Measurements from ENCODE around the gene NELFA. TPM values are rescaled to one million over a fixed set of nuclear protein-coding genes. Genes with fewer than 3 reads are reported as not detected.
A peak's percentile ranks its signal among the peaks of the same experiment; 100 is the strongest.

Gene NELFA
- total and polyA plus RNA-seq, 8 donors, result 13.6 to 30.9 (median 19.1) TPM

GRCh38 chr4:1981251-1982058 is 27.3 kb downstream of the NELFA start:
- intact Hi-C loops (cut with DNase I), result no loop called here
- Histone ChIP-seq H3K4me3 (no peak overlapping the region), H3K27ac (no peak overlapping the region), H3K27me3 (no peaks in the 10 kb centered on the region), H3K36me3 (peaks cover 8 to 59% (median 30%) of the 10 kb centered on the region in 3 donors), H3K9me3 (no peaks in the 10 kb centered on the region), H3K4me1 (no peaks in the 10 kb centered on the region)
- no peak for TF ChIP-seq CTCF (IDR thresholded peaks at IDR 0.05)
- ATAC-seq (peak in 2 of 4 donors; percentile 35 to 51), FAIRE-seq (no peak), DNase-seq (no peak)
- 85 to 87% methylated on average over 22 of the region's 22 CpGs for WGBS, 2 donors

- Histone ChIP-seq H3K4me3 (no peak overlapping the region), H3K9me3 (no peaks in the 10 kb centered on the region), H3K27ac (no peak overlapping the region), H3K36me3 (peaks cover 8 to 57% (median 21%) of the 10 kb centered on the region in 3 donors), H3K4me1 (no peaks in the 10 kb centered on the region), H3K27me3 (no peaks in the 10 kb centered on the region)
- TF ChIP-seq CTCF (IDR thresholded peaks at IDR 0.05), result no peak
- ATAC-seq (no peak), FAIRE-seq (no peak), DNase-seq (no peak)
- intact Hi-C loops (cut with DNase I), result no loop called here
- 94 to 95% methylated on average over 16 of the region's 16 CpGs for WGBS, 2 donors
These were observed 28.2 kb downstream of the NELFA start for GRCh38 chr4:1980561-1981041.

GRCh38 chr4:1979477-1980196 is 29.1 kb downstream of the NELFA start:
- peaks cover 8 to 52% (median 13%) of the 10 kb centered on the region in 3 donors for H3K36me3 ChIP-seq
- no peak overlapping the region for H3K4me3 ChIP-seq
- no peak for FAIRE-seq
- no peaks in the 10 kb centered on the region for H3K4me1 ChIP-seq
- no peak for TF ChIP-seq CTCF (IDR thresholded peaks at IDR 0.05)
- 88 to 91% methylated on average over 22 of the region's 22 CpGs for WGBS, 2 donors
- intact Hi-C loops (cut with DNase I), result no loop called here
- no peak for DNase-seq
- no peaks in the 10 kb centered on the region for H3K9me3 ChIP-seq
- H3K27me3 ChIP-seq, result no peaks in the 10 kb centered on the region
- ATAC-seq, result no peak
- no peak overlapping the region for H3K27ac ChIP-seq

GRCh38 chr4:1978741-1979476 is 29.9 kb downstream of the NELFA start:
- Histone ChIP-seq H3K36me3 (peaks cover 3 to 44% (median 10%) of the 10 kb centered on the region in 3 donors), H3K27me3 (no peaks in the 10 kb centered on the region), H3K27ac (no peak overlapping the region), H3K9me3 (no peaks in the 10 kb centered on the region), H3K4me3 (no peak overlapping the region), H3K4me1 (no peaks in the 10 kb centered on the region)
- intact Hi-C loops (cut with DNase I), result no loop called here
- WGBS, 2 donors, result 93 to 95% methylated on average over 42 to 45 of the region's 45 CpGs
- DNase-seq, result no peak
- no peak for TF ChIP-seq CTCF (IDR thresholded peaks at IDR 0.05)
- FAIRE-seq, result no peak
- ATAC-seq, result no peak
